Gastroesophageal sphincter (tissue), 4 donors: ENCODE results near the gene ANKRD13D. TPM values are rescaled to one million over a fixed set of nuclear protein-coding genes. Genes with fewer than 3 reads are reported as not detected.

ENCODE experiments used
- ATAC-seq: fragments of 150-250 bp; one replicate; pipeline ENCODE4 v1.9.1; 2016; ENCODE audit warnings: mild to moderate bottlenecking, moderate library complexity
- H3K27ac ChIP-seq, 4 donors: fragments of 200-600 bp; sonication (generic) in 3 of 4; 1 replicate in 3 of 4; 2 replicates in 1 of 4; pipeline ENCODE4 v1.5.1; 2016 to 2019
- H3K27me3 ChIP-seq: fragments of 200-600 bp; sonication (generic); one replicate; pipeline ENCODE4 v1.5.1; 2019
- H3K36me3 ChIP-seq, 2 donors: fragments of 200-600 bp; sonication (generic); one replicate each; pipeline ENCODE4 v1.5.1; 2019; ENCODE audit warnings: control low read depth in 1 of 2
- H3K4me1 ChIP-seq, 3 donors: fragments of 200-600 bp; sonication (generic); 1 replicate in 2 of 3; 2 replicates in 1 of 3; pipeline ENCODE4 v1.5.1; 2016 to 2019; ENCODE audit warnings: control low read depth in 2 of 3
- H3K4me3 ChIP-seq, 2 donors: fragments of 200-600 bp; sonication (generic); one replicate each; pipeline ENCODE4 v1.5.1; 2019; ENCODE audit warnings: mild to moderate bottlenecking in 1 of 2, moderate library complexity in 1 of 2
- H3K9me3 ChIP-seq, 3 donors: fragments of 200-600 bp; sonication (generic); one replicate each; pipeline ENCODE4 v1.5.1; 2017 to 2019; ENCODE audit warnings: control low read depth in 2 of 3
- CTCF ChIP-seq, 4 experiments: fragments of 200-600 bp in 2 of 4; fragments of 450-650 bp in 2 of 4; sonication (generic) in 1 of 4; IDR thresholded peaks; one replicate each; pipeline ENCODE4 v1.5.1; 2017 to 2019; ENCODE audit warnings: antibody characterized with exemption in 4 of 4, mild to moderate bottlenecking in 2 of 4, moderate library complexity in 2 of 4
- EP300 ChIP-seq: sonication (generic); formaldehyde crosslinking; IDR thresholded peaks from one replicate; pipeline ENCODE4 v1.6.1; 2017; ENCODE audit warnings: antibody characterized with exemption, mild to moderate bottlenecking
- POLR2A ChIP-seq, 2 donors: fragments of 450-650 bp; IDR thresholded peaks; one replicate each; pipeline ENCODE4 v1.6.1; 2017; ENCODE audit warnings: antibody characterized with exemption in 2 of 2, mild to moderate bottlenecking in 2 of 2, moderate library complexity in 1 of 2
- POLR2AphosphoS5 ChIP-seq: sonication (generic); formaldehyde crosslinking; IDR thresholded peaks from one replicate; pipeline ENCODE4 v1.6.1; 2017; ENCODE audit warnings: antibody characterized with exemption
- WGBS, 2 donors: methylation state at CpG; one replicate each; pipeline ENCODE4 v1.1.5; 2018; ENCODE audit warnings: low coverage in 1 of 2; 5-methylcytosine and 5-hydroxymethylcytosine counted together
- total RNA-seq, 4 donors: library from RNA; depleted of rRNA; stranded (reverse); fragments of >200 nt; gene quantifications; one replicate each; pipeline ENCODE4 v1.1.0, GENCODE V29; 2016

ANKRD13D gene
- total RNA-seq, 4 donors from 2014 or later = 25.6 to 61.6 (median 32.3) TPM

- H3K36me3 ChIP-seq = peaks cover 0 to 74% of the 10 kb centered on the region in 2 donors
- H3K9me3 ChIP-seq = no peaks in the 10 kb centered on the region
- TF ChIP-seq CTCF (IDR thresholded peaks at IDR 0.05) (no peak), POLR2AphosphoS5 (no peak), EP300 (no peak), POLR2A (IDR thresholded peaks at IDR 0.05) (no peak)
- no peak for ATAC-seq
- no peak overlapping the region for H3K4me3 ChIP-seq
- H3K4me1 ChIP-seq = peaks cover 0 to 77% (median 25%) of the 10 kb centered on the region in 3 donors
- WGBS, 2 donors = 88% methylated on average over 12 of the region's 31 CpGs; no CpG with 5 or more reads in 1 of the 2 donors
- no peaks in the 10 kb centered on the region for H3K27me3 ChIP-seq
- peak overlapping the region in 3 of 4 donors; percentile 5 to 92 (median 45) for H3K27ac ChIP-seq
Measured at GRCh38 chr11:67280788-67281551, 8.1 kb upstream of the ANKRD13D start.

GRCh38 chr11:67281552-67282150, 7.5 kb upstream of the ANKRD13D start:
- no peak for ATAC-seq
- Histone ChIP-seq H3K9me3 (no peaks in the 10 kb centered on the region), H3K27ac (peak overlapping the region in 2 of 4 donors; percentile 29 to 92), H3K27me3 (no peaks in the 10 kb centered on the region), H3K4me3 (no peak overlapping the region), H3K36me3 (peaks cover 0 to 81% of the 10 kb centered on the region in 2 donors), H3K4me1 (peaks cover 0 to 77% (median 18%) of the 10 kb centered on the region in 3 donors)
- WGBS, 2 donors = 100% methylated on average over 4 of the region's 27 CpGs; no CpG with 5 or more reads in 1 of the 2 donors
- TF ChIP-seq EP300 = no peak
- TF ChIP-seq POLR2AphosphoS5 = no peak
- TF ChIP-seq POLR2A (IDR thresholded peaks at IDR 0.05) = no peak
- TF ChIP-seq CTCF (IDR thresholded peaks at IDR 0.05) = no peak

GRCh38 chr11:67282155-67282875, 6.8 kb upstream of the ANKRD13D start:
- Histone ChIP-seq H3K4me1 (peaks cover 0 to 77% (median 16%) of the 10 kb centered on the region in 3 donors), H3K36me3 (peaks cover 0 to 85% of the 10 kb centered on the region in 2 donors), H3K4me3 (no peak overlapping the region), H3K27me3 (no peaks in the 10 kb centered on the region), H3K9me3 (no peaks in the 10 kb centered on the region), H3K27ac (peak overlapping the region in 3 of 4 donors; percentile 29 to 61 (median 44))
- TF ChIP-seq POLR2AphosphoS5 (no peak), EP300 (no peak), CTCF (IDR thresholded peaks at IDR 0.05) (no peak), POLR2A (IDR thresholded peaks at IDR 0.05) (no peak)
- no peak for ATAC-seq
- 80% methylated on average over 1 of the region's 20 CpGs; no CpG with 5 or more reads in 1 of the 2 donors for WGBS, 2 donors

- Histone ChIP-seq H3K27me3 (no peaks in the 10 kb centered on the region), H3K36me3 (peaks cover 0 to 85% of the 10 kb centered on the region in 2 donors), H3K4me3 (no peak overlapping the region), H3K4me1 (peaks cover 0 to 77% (median 18%) of the 10 kb centered on the region in 3 donors), H3K27ac (peak overlapping the region in 3 of 4 donors; percentile 29 to 61 (median 44)), H3K9me3 (no peaks in the 10 kb centered on the region)
- TF ChIP-seq POLR2A (IDR thresholded peaks at IDR 0.05) = no peak
- no peak for ATAC-seq
- no CpG with 5 or more reads among the region's 11 CpGs for WGBS, 2 donors
Measured at GRCh38 chr11:67282876-67283371, 6.2 kb upstream of the ANKRD13D start.

- no peaks in the 10 kb centered on the region for H3K9me3 ChIP-seq
- ATAC-seq = peak; percentile 23
- no peak overlapping the region for H3K4me3 ChIP-seq
- no peaks in the 10 kb centered on the region for H3K27me3 ChIP-seq
- no peak for TF ChIP-seq POLR2A (IDR thresholded peaks at IDR 0.05)
- TF ChIP-seq EP300 = no peak
- TF ChIP-seq POLR2AphosphoS5 = no peak
- TF ChIP-seq CTCF (IDR thresholded peaks at IDR 0.05) = no peak
- H3K27ac ChIP-seq = peak overlapping the region in 3 of 4 donors; percentile 29 to 94 (median 44)
- H3K36me3 ChIP-seq = peaks cover 0 to 85% of the 10 kb centered on the region in 2 donors
- 79% methylated on average over 5 of the region's 13 CpGs; no CpG with 5 or more reads in 1 of the 2 donors for WGBS, 2 donors
- peaks cover 0 to 77% (median 15%) of the 10 kb centered on the region in 3 donors for H3K4me1 ChIP-seq
Measured at GRCh38 chr11:67283481-67283963, 5.6 kb upstream of the ANKRD13D start.
